ENCODE measurements around the gene PAX6. TPM values are rescaled to one million over a fixed set of nuclear protein-coding genes. Genes with fewer than 3 reads are reported as not detected.

The PAX6 gene
- total RNA-seq, 6 experiments from 2014 or later = 1.3 to 1.5 (median 1.4) TPM; not detected in 2

- no peaks in the 10 kb centered on the region for H3K36me3 Mint-ChIP-seq (ENCODE audit: low read depth)
- H3K27me3 Mint-ChIP-seq (ENCODE audit: insufficient read depth) = no peaks in the 10 kb centered on the region; the same call in 1 of the 2 replicates
- no peaks in the 10 kb centered on the region for H3K9me3 Mint-ChIP-seq
- H3K4me1 Mint-ChIP-seq (ENCODE audit: low read depth) = peaks cover 22% of the 10 kb centered on the region
- H3K4me3 Mint-ChIP-seq = no peak overlapping the region
- DNase-seq = no peak
- no peak for TF ChIP-seq CTCF (IDR thresholded peaks at IDR 0.05)
- H3K27ac Mint-ChIP-seq = no peak overlapping the region
Measured at GRCh38 chr11:31783252-31783651, 27.9 kb downstream of the PAX6 start.

- H3K4me1 Mint-ChIP-seq (ENCODE audit: low read depth) = peaks cover 25% of the 10 kb centered on the region
- no peak overlapping the region for H3K27ac Mint-ChIP-seq
- DNase-seq = no peak
- no peak for TF ChIP-seq CTCF (IDR thresholded peaks at IDR 0.05)
- H3K4me3 Mint-ChIP-seq = no peak overlapping the region
- H3K9me3 Mint-ChIP-seq = no peaks in the 10 kb centered on the region
- H3K27me3 Mint-ChIP-seq (ENCODE audit: insufficient read depth) = no peaks in the 10 kb centered on the region; the same call in 1 of the 2 replicates
- H3K36me3 Mint-ChIP-seq (ENCODE audit: low read depth) = peaks cover 4% of the 10 kb centered on the region; the same call in 1 of the 2 replicates
Measured at GRCh38 chr11:31782257-31782656, 28.9 kb downstream of the PAX6 start.

GRCh38 chr11:31780480-31780971, 30.6 kb downstream of the PAX6 start:
- H3K4me3 Mint-ChIP-seq = no peak overlapping the region
- H3K4me1 Mint-ChIP-seq (ENCODE audit: low read depth) = peaks cover 25% of the 10 kb centered on the region
- no peak for DNase-seq
- no peak for TF ChIP-seq CTCF (IDR thresholded peaks at IDR 0.05)
- H3K27ac Mint-ChIP-seq = no peak overlapping the region
- H3K27me3 Mint-ChIP-seq (ENCODE audit: insufficient read depth) = no peaks in the 10 kb centered on the region; the same call in 1 of the 2 replicates
- H3K36me3 Mint-ChIP-seq (ENCODE audit: low read depth) = peaks cover 5% of the 10 kb centered on the region; the same call in 1 of the 2 replicates
- no peaks in the 10 kb centered on the region for H3K9me3 Mint-ChIP-seq

GRCh38 chr11:31780078-31780477, 31.0 kb downstream of the PAX6 start:
- Mint-ChIP-seq H3K27me3 (ENCODE audit: insufficient read depth) (no peaks in the 10 kb centered on the region; the same call in 1 of the 2 replicates), H3K27ac (peak overlapping the region; percentile 84), H3K4me3 (peak overlapping the region; percentile 60; the same call in 1 of the 2 replicates), H3K9me3 (no peaks in the 10 kb centered on the region), H3K4me1 (ENCODE audit: low read depth) (peaks cover 25% of the 10 kb centered on the region), H3K36me3 (ENCODE audit: low read depth) (peaks cover 5% of the 10 kb centered on the region; the same call in 1 of the 2 replicates)
- TF ChIP-seq CTCF (IDR thresholded peaks at IDR 0.05) = no peak
- no peak for DNase-seq

- Mint-ChIP-seq H3K4me3 (peak overlapping the region; percentile 60), H3K36me3 (ENCODE audit: low read depth) (peaks cover 5% of the 10 kb centered on the region; the same call in 1 of the 2 replicates), H3K27ac (peak overlapping the region; percentile 84), H3K27me3 (ENCODE audit: insufficient read depth) (no peaks in the 10 kb centered on the region; the same call in 1 of the 2 replicates), H3K9me3 (no peaks in the 10 kb centered on the region), H3K4me1 (ENCODE audit: low read depth) (peaks cover 25% of the 10 kb centered on the region)
- peak; percentile 69 for DNase-seq
- no peak for TF ChIP-seq CTCF (IDR thresholded peaks at IDR 0.05)
Measured at GRCh38 chr11:31779374-31779791, 31.7 kb downstream of the PAX6 start.
